GM23338 (cell line): ENCODE measurements around the gene ZNF281.

ENCODE experiments used
- CREB1 ChIP-seq: fragments of 250-450 bp; sonication (Bioruptor Pico); IDR thresholded peaks from 2 replicates; pipeline ENCODE4 v1.5.0; 2020; ENCODE audit warnings: low read depth, mild to moderate bottlenecking, moderate library complexity
- EZH2 ChIP-seq: fragments of 200-600 bp; sonication (generic); IDR thresholded peaks from one replicate; pipeline ENCODE4 v1.8.0; 2017; ENCODE audit warnings: antibody characterized with exemption, mild to moderate bottlenecking, low read depth; ENCODE audit not compliant: unreplicated experiment
- EZH2phosphoT487 ChIP-seq: fragments of 200-600 bp; sonication (generic); IDR thresholded peaks from one replicate; pipeline ENCODE4 v1.8.1; 2018; ENCODE audit warnings: antibody characterized with exemption; ENCODE audit not compliant: unreplicated experiment
- JUNB ChIP-seq: IDR thresholded peaks from one replicate; pipeline ENCODE4 v1.6.1; 2016; ENCODE audit warnings: antibody characterized with exemption; ENCODE audit not compliant: unreplicated experiment
- NANOG ChIP-seq: IDR thresholded peaks from 2 replicates; pipeline ENCODE4 v1.6.1; 2016; ENCODE audit warnings: antibody characterized with exemption, borderline replicate concordance
- POLR2AphosphoS5 ChIP-seq: IDR thresholded peaks from 2 replicates; pipeline ENCODE4 v1.6.1; 2016; ENCODE audit warnings: antibody characterized with exemption, low read depth
- STAT1 ChIP-seq: IDR thresholded peaks from one replicate; pipeline ENCODE4 v1.6.1; 2016; ENCODE audit warnings: antibody characterized with exemption; ENCODE audit not compliant: unreplicated experiment
- ZNF114 ChIP-seq: fragments of 250-450 bp; sonication (Bioruptor Pico); IDR thresholded peaks from 2 replicates; pipeline ENCODE4 v1.5.0; 2020; ENCODE audit warnings: mild to moderate bottlenecking, moderate library complexity
- ZNF331 ChIP-seq: fragments of 250-450 bp; sonication (Bioruptor Pico); IDR thresholded peaks from 2 replicates; pipeline ENCODE4 v1.5.0; 2020; ENCODE audit warnings: low read depth, mild to moderate bottlenecking, moderate library complexity
- TF ChIP-seq, protein P1 (sequence below), 2 experiments: fragments of 200-600 bp in 1 of 2; sonication (generic) in 1 of 2; conservative IDR thresholded peaks; 2 replicates each; pipeline versions ENCODE4 v1.5.1 to v1.6.1; 2016 to 2017; ENCODE audit warnings: antibody characterized with exemption in 2 of 2, low read depth in 2 of 2, mild to moderate bottlenecking in 2 of 2, moderate library complexity in 1 of 2
- TF ChIP-seq, protein P2 (sequence below): fragments of 250-450 bp; sonication (Bioruptor Pico); IDR thresholded peaks from 2 replicates; pipeline ENCODE4 v1.5.0; 2020; ENCODE audit warnings: mild to moderate bottlenecking, moderate library complexity
- TF ChIP-seq, protein P3 (sequence below): IDR thresholded peaks from one replicate; pipeline ENCODE4 v1.6.1; 2018; ENCODE audit warnings: antibody characterized with exemption; ENCODE audit not compliant: unreplicated experiment

DNA sequence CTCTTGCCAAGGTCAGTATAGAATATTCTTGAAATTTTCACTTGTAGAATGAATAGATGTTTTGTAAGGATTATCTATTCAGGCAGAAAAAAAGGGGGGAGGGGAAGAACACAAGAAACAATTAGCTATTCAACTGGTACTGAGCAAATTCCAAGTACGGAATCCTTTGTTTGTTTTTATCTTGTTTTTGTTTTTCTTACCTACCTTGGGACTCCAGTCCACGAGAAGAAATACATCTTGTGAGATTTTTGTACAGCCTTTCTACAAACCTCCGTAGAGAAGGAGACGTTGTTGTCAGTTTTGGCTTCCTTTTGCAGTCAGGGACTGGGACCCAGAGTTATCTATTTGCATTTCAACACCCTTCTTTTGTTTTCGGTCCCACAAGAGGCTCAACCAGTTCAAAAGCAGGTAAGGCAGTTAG, 36.0 kb downstream of the ZNF281 start:
- TF ChIP-seq, protein P1, sequence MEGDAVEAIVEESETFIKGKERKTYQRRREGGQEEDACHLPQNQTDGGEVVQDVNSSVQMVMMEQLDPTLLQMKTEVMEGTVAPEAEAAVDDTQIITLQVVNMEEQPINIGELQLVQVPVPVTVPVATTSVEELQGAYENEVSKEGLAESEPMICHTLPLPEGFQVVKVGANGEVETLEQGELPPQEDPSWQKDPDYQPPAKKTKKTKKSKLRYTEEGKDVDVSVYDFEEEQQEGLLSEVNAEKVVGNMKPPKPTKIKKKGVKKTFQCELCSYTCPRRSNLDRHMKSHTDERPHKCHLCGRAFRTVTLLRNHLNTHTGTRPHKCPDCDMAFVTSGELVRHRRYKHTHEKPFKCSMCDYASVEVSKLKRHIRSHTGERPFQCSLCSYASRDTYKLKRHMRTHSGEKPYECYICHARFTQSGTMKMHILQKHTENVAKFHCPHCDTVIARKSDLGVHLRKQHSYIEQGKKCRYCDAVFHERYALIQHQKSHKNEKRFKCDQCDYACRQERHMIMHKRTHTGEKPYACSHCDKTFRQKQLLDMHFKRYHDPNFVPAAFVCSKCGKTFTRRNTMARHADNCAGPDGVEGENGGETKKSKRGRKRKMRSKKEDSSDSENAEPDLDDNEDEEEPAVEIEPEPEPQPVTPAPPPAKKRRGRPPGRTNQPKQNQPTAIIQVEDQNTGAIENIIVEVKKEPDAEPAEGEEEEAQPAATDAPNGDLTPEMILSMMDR (conservative IDR thresholded peaks at IDR 0.05; ENCODE audit: low read depth in 2 of 2), result no peak
- TF ChIP-seq POLR2AphosphoS5, result no peak
- TF ChIP-seq JUNB, result no peak
- TF ChIP-seq ZNF114 (CRISPR knock-in tag), result no peak
- TF ChIP-seq, protein P2, sequence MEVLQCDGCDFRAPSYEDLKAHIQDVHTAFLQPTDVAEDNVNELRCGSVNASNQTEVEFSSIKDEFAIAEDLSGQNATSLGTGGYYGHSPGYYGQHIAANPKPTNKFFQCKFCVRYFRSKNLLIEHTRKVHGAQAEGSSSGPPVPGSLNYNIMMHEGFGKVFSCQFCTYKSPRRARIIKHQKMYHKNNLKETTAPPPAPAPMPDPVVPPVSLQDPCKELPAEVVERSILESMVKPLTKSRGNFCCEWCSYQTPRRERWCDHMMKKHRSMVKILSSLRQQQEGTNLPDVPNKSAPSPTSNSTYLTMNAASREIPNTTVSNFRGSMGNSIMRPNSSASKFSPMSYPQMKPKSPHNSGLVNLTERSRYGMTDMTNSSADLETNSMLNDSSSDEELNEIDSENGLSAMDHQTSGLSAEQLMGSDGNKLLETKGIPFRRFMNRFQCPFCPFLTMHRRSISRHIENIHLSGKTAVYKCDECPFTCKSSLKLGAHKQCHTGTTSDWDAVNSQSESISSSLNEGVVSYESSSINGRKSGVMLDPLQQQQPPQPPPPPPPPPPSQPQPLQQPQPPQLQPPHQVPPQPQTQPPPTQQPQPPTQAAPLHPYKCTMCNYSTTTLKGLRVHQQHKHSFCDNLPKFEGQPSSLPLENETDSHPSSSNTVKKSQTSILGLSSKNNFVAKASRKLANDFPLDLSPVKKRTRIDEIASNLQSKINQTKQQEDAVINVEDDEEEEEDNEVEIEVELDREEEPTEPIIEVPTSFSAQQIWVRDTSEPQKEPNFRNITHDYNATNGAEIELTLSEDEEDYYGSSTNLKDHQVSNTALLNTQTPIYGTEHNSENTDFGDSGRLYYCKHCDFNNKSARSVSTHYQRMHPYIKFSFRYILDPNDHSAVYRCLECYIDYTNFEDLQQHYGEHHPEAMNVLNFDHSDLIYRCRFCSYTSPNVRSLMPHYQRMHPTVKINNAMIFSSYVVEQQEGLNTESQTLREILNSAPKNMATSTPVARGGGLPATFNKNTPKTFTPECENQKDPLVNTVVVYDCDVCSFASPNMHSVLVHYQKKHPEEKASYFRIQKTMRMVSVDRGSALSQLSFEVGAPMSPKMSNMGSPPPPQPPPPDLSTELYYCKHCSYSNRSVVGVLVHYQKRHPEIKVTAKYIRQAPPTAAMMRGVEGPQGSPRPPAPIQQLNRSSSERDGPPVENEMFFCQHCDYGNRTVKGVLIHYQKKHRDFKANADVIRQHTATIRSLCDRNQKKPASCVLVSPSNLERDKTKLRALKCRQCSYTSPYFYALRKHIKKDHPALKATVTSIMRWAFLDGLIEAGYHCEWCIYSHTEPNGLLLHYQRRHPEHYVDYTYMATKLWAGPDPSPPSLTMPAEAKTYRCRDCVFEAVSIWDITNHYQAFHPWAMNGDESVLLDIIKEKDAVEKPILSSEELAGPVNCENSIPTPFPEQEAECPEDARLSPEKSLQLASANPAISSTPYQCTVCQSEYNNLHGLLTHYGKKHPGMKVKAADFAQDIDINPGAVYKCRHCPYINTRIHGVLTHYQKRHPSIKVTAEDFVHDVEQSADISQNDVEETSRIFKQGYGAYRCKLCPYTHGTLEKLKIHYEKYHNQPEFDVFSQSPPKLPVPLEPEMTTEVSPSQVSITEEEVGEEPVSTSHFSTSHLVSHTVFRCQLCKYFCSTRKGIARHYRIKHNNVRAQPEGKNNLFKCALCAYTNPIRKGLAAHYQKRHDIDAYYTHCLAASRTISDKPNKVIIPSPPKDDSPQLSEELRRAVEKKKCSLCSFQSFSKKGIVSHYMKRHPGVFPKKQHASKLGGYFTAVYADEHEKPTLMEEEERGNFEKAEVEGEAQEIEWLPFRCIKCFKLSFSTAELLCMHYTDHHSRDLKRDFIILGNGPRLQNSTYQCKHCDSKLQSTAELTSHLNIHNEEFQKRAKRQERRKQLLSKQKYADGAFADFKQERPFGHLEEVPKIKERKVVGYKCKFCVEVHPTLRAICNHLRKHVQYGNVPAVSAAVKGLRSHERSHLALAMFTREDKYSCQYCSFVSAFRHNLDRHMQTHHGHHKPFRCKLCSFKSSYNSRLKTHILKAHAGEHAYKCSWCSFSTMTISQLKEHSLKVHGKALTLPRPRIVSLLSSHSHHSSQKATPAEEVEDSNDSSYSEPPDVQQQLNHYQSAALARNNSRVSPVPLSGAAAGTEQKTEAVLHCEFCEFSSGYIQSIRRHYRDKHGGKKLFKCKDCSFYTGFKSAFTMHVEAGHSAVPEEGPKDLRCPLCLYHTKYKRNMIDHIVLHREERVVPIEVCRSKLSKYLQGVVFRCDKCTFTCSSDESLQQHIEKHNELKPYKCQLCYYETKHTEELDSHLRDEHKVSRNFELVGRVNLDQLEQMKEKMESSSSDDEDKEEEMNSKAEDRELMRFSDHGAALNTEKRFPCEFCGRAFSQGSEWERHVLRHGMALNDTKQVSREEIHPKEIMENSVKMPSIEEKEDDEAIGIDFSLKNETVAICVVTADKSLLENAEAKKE (CRISPR knock-in tag), result no peak; the same call in 1 of the 2 replicates
- TF ChIP-seq EZH2, result no peak
- TF ChIP-seq, protein P3, sequence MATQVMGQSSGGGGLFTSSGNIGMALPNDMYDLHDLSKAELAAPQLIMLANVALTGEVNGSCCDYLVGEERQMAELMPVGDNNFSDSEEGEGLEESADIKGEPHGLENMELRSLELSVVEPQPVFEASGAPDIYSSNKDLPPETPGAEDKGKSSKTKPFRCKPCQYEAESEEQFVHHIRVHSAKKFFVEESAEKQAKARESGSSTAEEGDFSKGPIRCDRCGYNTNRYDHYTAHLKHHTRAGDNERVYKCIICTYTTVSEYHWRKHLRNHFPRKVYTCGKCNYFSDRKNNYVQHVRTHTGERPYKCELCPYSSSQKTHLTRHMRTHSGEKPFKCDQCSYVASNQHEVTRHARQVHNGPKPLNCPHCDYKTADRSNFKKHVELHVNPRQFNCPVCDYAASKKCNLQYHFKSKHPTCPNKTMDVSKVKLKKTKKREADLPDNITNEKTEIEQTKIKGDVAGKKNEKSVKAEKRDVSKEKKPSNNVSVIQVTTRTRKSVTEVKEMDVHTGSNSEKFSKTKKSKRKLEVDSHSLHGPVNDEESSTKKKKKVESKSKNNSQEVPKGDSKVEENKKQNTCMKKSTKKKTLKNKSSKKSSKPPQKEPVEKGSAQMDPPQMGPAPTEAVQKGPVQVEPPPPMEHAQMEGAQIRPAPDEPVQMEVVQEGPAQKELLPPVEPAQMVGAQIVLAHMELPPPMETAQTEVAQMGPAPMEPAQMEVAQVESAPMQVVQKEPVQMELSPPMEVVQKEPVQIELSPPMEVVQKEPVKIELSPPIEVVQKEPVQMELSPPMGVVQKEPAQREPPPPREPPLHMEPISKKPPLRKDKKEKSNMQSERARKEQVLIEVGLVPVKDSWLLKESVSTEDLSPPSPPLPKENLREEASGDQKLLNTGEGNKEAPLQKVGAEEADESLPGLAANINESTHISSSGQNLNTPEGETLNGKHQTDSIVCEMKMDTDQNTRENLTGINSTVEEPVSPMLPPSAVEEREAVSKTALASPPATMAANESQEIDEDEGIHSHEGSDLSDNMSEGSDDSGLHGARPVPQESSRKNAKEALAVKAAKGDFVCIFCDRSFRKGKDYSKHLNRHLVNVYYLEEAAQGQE, result no peak
- TF ChIP-seq EZH2phosphoT487, result no peak
- no peak for TF ChIP-seq CREB1
- TF ChIP-seq NANOG, result peak; percentile 38; the same call in 1 of the 2 replicates
- no peak for TF ChIP-seq STAT1
- no peak for TF ChIP-seq ZNF331 (CRISPR knock-in tag)
